ENCODE results near the gene DGKA.
A peak's percentile ranks its signal among the peaks of the same experiment; 100 is the strongest.
"Not testable (repeated sequence)": the region's sequence is repeated elsewhere in the genome, so short reads cannot be mapped to it uniquely, and the experiment has no call there.

DGKA gene

GRCh38 chr12:55979069-55979468 is 48.1 kb downstream of the DGKA start:
- Mint-ChIP-seq H3K27me3 (ENCODE audit: low read depth, poor library complexity) (no peaks in the 10 kb centered on the region), H3K27ac (no peak overlapping the region), H3K9me3 (no peaks in the 10 kb centered on the region), H3K4me1 (peaks cover 21% of the 10 kb centered on the region), H3K4me3 (no peak overlapping the region), H3K36me3 (ENCODE audit: low read depth) (peaks cover 73% of the 10 kb centered on the region)
- no peak for DNase-seq
- TF ChIP-seq CTCF (IDR thresholded peaks at IDR 0.05): no peak

- Mint-ChIP-seq H3K4me1 (peaks cover 12% of the 10 kb centered on the region), H3K36me3 (ENCODE audit: low read depth) (peaks cover 82% of the 10 kb centered on the region), H3K27ac (peak overlapping the region; percentile 32)
- H3K4me3 Mint-ChIP-seq; H3K27me3 Mint-ChIP-seq (ENCODE audit: low read depth, poor library complexity); DNase-seq; H3K9me3 Mint-ChIP-seq: not testable (repeated sequence)
These were observed 50.9 kb downstream of the DGKA start for GRCh38 chr12:55981882-55982281.

GRCh38 chr12:55982319-55982936 is 51.5 kb downstream of the DGKA start:
- Mint-ChIP-seq H3K9me3 (no peaks in the 10 kb centered on the region), H3K27ac (no peak overlapping the region), H3K36me3 (ENCODE audit: low read depth) (peaks cover 79% of the 10 kb centered on the region), H3K4me1 (peaks cover 6% of the 10 kb centered on the region), H3K4me3 (no peak overlapping the region), H3K27me3 (ENCODE audit: low read depth, poor library complexity) (no peaks in the 10 kb centered on the region)
- no peak for DNase-seq
- no peak for TF ChIP-seq CTCF (IDR thresholded peaks at IDR 0.05)

- peak overlapping the region; percentile 81 for H3K27ac Mint-ChIP-seq
- H3K9me3 Mint-ChIP-seq: no peaks in the 10 kb centered on the region
- H3K27me3 Mint-ChIP-seq (ENCODE audit: low read depth, poor library complexity): no peaks in the 10 kb centered on the region
- peaks cover 77% of the 10 kb centered on the region for H3K36me3 Mint-ChIP-seq (ENCODE audit: low read depth)
- H3K4me3 Mint-ChIP-seq: no peak overlapping the region
- no peak for TF ChIP-seq CTCF (IDR thresholded peaks at IDR 0.05)
- H3K4me1 Mint-ChIP-seq: peaks cover 6% of the 10 kb centered on the region
- DNase-seq: no peak
These were observed 52.4 kb downstream of the DGKA start for GRCh38 chr12:55983232-55983842.

GRCh38 chr12:55984861-55985260 is 53.9 kb downstream of the DGKA start:
- H3K36me3 Mint-ChIP-seq (ENCODE audit: low read depth): peaks cover 78% of the 10 kb centered on the region
- TF ChIP-seq CTCF (IDR thresholded peaks at IDR 0.05): no peak
- DNase-seq: no peak
- no peaks in the 10 kb centered on the region for H3K27me3 Mint-ChIP-seq (ENCODE audit: low read depth, poor library complexity)
- H3K4me3 Mint-ChIP-seq: no peak overlapping the region
- H3K4me1 Mint-ChIP-seq: peaks cover 6% of the 10 kb centered on the region
- H3K9me3 Mint-ChIP-seq: no peaks in the 10 kb centered on the region
- no peak overlapping the region for H3K27ac Mint-ChIP-seq

- Mint-ChIP-seq H3K27me3 (ENCODE audit: low read depth, poor library complexity) (no peaks in the 10 kb centered on the region), H3K4me3 (no peak overlapping the region), H3K27ac (peak overlapping the region; percentile 85), H3K36me3 (ENCODE audit: low read depth) (peaks cover 78% of the 10 kb centered on the region), H3K9me3 (no peaks in the 10 kb centered on the region), H3K4me1 (peaks cover 6% of the 10 kb centered on the region)
- DNase-seq: no peak
- TF ChIP-seq CTCF (IDR thresholded peaks at IDR 0.05): no peak
These were observed 54.4 kb downstream of the DGKA start for GRCh38 chr12:55985341-55985740.

GRCh38 chr12:55985976-55986375 is 55.0 kb downstream of the DGKA start:
- Mint-ChIP-seq H3K36me3 (ENCODE audit: low read depth) (peaks cover 78% of the 10 kb centered on the region), H3K27ac (peak overlapping the region; percentile 85)
- H3K4me1 Mint-ChIP-seq; H3K4me3 Mint-ChIP-seq; DNase-seq; H3K9me3 Mint-ChIP-seq; H3K27me3 Mint-ChIP-seq (ENCODE audit: low read depth, poor library complexity): not testable (repeated sequence)
